ENCODE data around the gene CLPX. TPM values are rescaled to one million over a fixed set of nuclear protein-coding genes. Genes with fewer than 3 reads are reported as not detected.

Gene CLPX
- total and polyA plus RNA-seq, 9 of the 15 experiments (the other 6 are each of a cell fraction or from before 2014, with no cell fraction given): 11.2 to 83.3 (median 51.3) TPM

- TF ChIP-seq ZNF41 (CRISPR knock-in tag; conservative IDR thresholded peaks at IDR 0.05): no peak
- TF ChIP-seq FOXK1 (CRISPR knock-in tag; IDR thresholded peaks at IDR 0.05; ENCODE audit: borderline replicate concordance): no peak
- TF ChIP-seq JUN (IDR thresholded peaks at IDR 0.05; ENCODE audit: borderline replicate concordance, low read depth, low read length): no peak
- TF ChIP-seq JUN (CRISPR knock-in tag; IDR thresholded peaks at IDR 0.05; ENCODE audit: borderline replicate concordance): no peak
- TF ChIP-seq CBX2 (IDR thresholded peaks at IDR 0.05; ENCODE audit: insufficient read depth, low read length, poor library complexity, severe bottlenecking): no peak
Measured at GRCh38 chr15:65196637-65197336, 11.6 kb upstream of the CLPX start (continued).

GRCh38 chr15:65195548-65195923 lies 10.4 kb upstream of the CLPX start:
- no peaks in the 10 kb centered on the region for H3K36me3 ChIP-seq (ENCODE audit: control insufficient read depth, insufficient read depth, low read length)
- BruUV-seq (replicated peaks): no TSS peak
- H3K9me1 ChIP-seq (ENCODE audit: control insufficient read depth, insufficient read depth, low read length): peaks cover 3% of the 10 kb centered on the region
- no peaks in the 10 kb centered on the region for H3K79me2 ChIP-seq (ENCODE audit: control insufficient read depth, insufficient read depth, low read length)
- ATAC-seq: no peak
- intact Hi-C loops (cut with micrococcal nuclease) (no loop called here), in situ Hi-C loops (cut with MboI) (loop anchor here (5.0 kb wide), 2 partner anchors 77 to 187 kb away; no protein-coding TSS in a partner anchor)
- H3K27me3 ChIP-seq (ENCODE audit: control insufficient read depth in 2 of 2, insufficient read depth in 2 of 2, low read length in 2 of 2): peaks cover 9 to 19% of the 10 kb centered on the region in 2 experiments; a peak in 3 of 5 replicates
- ChIA-PET CTCF (ENCODE audit: low intra/inter-chr PET ratio) (interaction anchor here (0.9 kb wide), 1 partner anchor 76 kb away, joined by 4 read pairs; no protein-coding TSS in a partner anchor), POLR2A (interaction anchor here (1.7 to 3.5 kb wide), 2 partner anchors 10 to 110 kb away, joined by 9 to 23 read pairs; partner anchors contain the start of genes CLPX and RNU5B-1)
- H3K9ac ChIP-seq (ENCODE audit: insufficient read depth in 1 of 2, low read depth in 2 of 2, low read length in 2 of 2): no peak overlapping the region
- H2AFZ ChIP-seq (ENCODE audit: low read depth, low read length): no peak overlapping the region
- DNase-seq (ENCODE audit: extremely low read depth in 1 of 4, low spot score in 3 of 4): no peak
- 5% methylated on average over 5 of the region's 5 CpGs for WGBS (ENCODE audit: insufficient coverage, low coverage, missing lambda C conversion rate)
- H3K9me3 ChIP-seq (replicated peaks; ENCODE audit: control insufficient read depth, insufficient read depth, low read depth, low read length): no peaks in the 10 kb centered on the region; the same call in 1 of the 2 replicates
- H4K20me1 ChIP-seq (replicated peaks; ENCODE audit: control insufficient read depth, insufficient read depth, low read length): no peaks in the 10 kb centered on the region
- H3K4me1 ChIP-seq (replicated peaks in 1 of 2; ENCODE audit: control insufficient read depth in 2 of 2, insufficient read depth in 2 of 2, low read length in 2 of 2): peaks cover 2 to 4% of the 10 kb centered on the region in 2 experiments; a peak in 2 of 5 replicates
- H3K4me2 ChIP-seq (ENCODE audit: insufficient read depth, low read length): no peak overlapping the region
- no peak for FAIRE-seq
- H3K27ac ChIP-seq (ENCODE audit: extremely low read depth, low read depth, low read length): no peak overlapping the region
- no peak overlapping the region for H3K4me3 ChIP-seq
- TF ChIP-seq DACH1 (IDR thresholded peaks at IDR 0.05; ENCODE audit: partially characterized antibody) (no peak), ARID4B (CRISPR knock-in tag; IDR thresholded peaks at IDR 0.05) (no peak), ZNF584 (CRISPR knock-in tag; IDR thresholded peaks at IDR 0.05; ENCODE audit: low read depth) (no peak), HNRNPLL (IDR thresholded peaks at IDR 0.05; ENCODE audit: low read depth, low read length, poor library complexity, severe bottlenecking) (no peak), SP2 (IDR thresholded peaks at IDR 0.05; ENCODE audit: extremely low read depth, low read depth, low read length, poor library complexity, severe bottlenecking) (no peak), ZNF41 (CRISPR knock-in tag; conservative IDR thresholded peaks at IDR 0.05) (no peak), PPARD (CRISPR knock-in tag; IDR thresholded peaks at IDR 0.05) (no peak), GMEB1 (CRISPR knock-in tag; IDR thresholded peaks at IDR 0.05) (no peak)

Measured in K562 (cell line).